Activated CD8-positive, alpha-beta T cell treated with anti-CD3 and anti-CD28 coated beads for 36 hours (primary cell): Measurements from ENCODE around the gene RFNG. TPM values are rescaled to one million over a fixed set of nuclear protein-coding genes. Genes with fewer than 3 reads are reported as not detected.
A peak's percentile ranks its signal among the peaks of the same experiment; 100 is the strongest.

Source experiments
- ATAC-seq: fragments of 200-7000 bp; cut with Tn5 transposase; one replicate; pipeline ENCODE4 v1.10.0; 2021; ENCODE audit warnings: mild to moderate bottlenecking, moderate library complexity
- CTCF ChIA-PET: fragments of 350-600 bp; sonication (Branson Sonifier 250); formaldehyde crosslinking; loops from one replicate; lab custom pipeline; 2021; ENCODE audit warnings: antibody characterized with exemption; lab: Charles Lee
- POLR2A ChIA-PET: fragments of 350-600 bp; sonication (Branson Sonifier 250); formaldehyde crosslinking; loops from one replicate; lab custom pipeline; 2021; ENCODE audit warnings: antibody characterized with exemption; lab: Charles Lee
- DNase-seq: peaks from one replicate; pipeline ENCODE4 v3.0.0-alpha.2; 2020
- H3K27ac Mint-ChIP-seq: one replicate; pipeline ENCODE4 v1.8.0; 2021; ENCODE audit warnings: mild to moderate bottlenecking, mixed read lengths
- H3K27me3 Mint-ChIP-seq: one replicate; pipeline ENCODE4 v1.8.0; 2021; ENCODE audit warnings: mixed read lengths
- H3K36me3 Mint-ChIP-seq: one replicate; pipeline ENCODE4 v1.8.0; 2021; ENCODE audit warnings: low read depth, mixed read lengths
- H3K4me1 Mint-ChIP-seq: one replicate; pipeline ENCODE4 v1.8.0; 2021; ENCODE audit warnings: low read depth, mixed read lengths
- H3K4me3 Mint-ChIP-seq: one replicate; pipeline ENCODE4 v1.8.0; 2021; ENCODE audit warnings: mild to moderate bottlenecking, moderate library complexity, mixed read lengths
- H3K9me3 Mint-ChIP-seq: one replicate; pipeline ENCODE4 v1.8.0; 2021; ENCODE audit warnings: mixed read lengths
- CTCF ChIP-seq: fragments of 200-600 bp; IDR thresholded peaks from one replicate; pipeline ENCODE4 v1.8.0; 2022; ENCODE audit warnings: antibody characterized with exemption, mild to moderate bottlenecking
- intact Hi-C: fragments of 100-400 bp; cut with micrococcal nuclease; formaldehyde crosslinking; loops from one replicate; pipeline ENCODE4 v1.10.0; 2022
- total RNA-seq, 2 experiments: library from RNA; stranded (reverse); gene quantifications; one replicate each; pipeline ENCODE4 v1.2.3, GENCODE V29; 2021

Gene RFNG
- total RNA-seq, 2 experiments from 2014 or later, result 14.2 to 15.3 TPM

- H3K9me3 Mint-ChIP-seq, result no peaks in the 10 kb centered on the region
- H3K27me3 Mint-ChIP-seq, result no peaks in the 10 kb centered on the region
- CTCF ChIA-PET, result interaction anchor here (1.3 to 4.5 kb wide), 3 partner anchors 13 to 75 kb away, joined by 3 to 40 read pairs (median 7); partner anchors contain the start of genes CENPX and LRRC45
- H3K27ac Mint-ChIP-seq, result no peak overlapping the region
- no peak overlapping the region for H3K4me3 Mint-ChIP-seq
- POLR2A ChIA-PET, result interaction anchor here (0.6 to 2.1 kb wide), 5 partner anchors 9 to 167 kb away, joined by 3 to 6 read pairs (median 4); partner anchors contain the start of genes CENPX and LRRC45
- peaks cover 22% of the 10 kb centered on the region for H3K4me1 Mint-ChIP-seq
- peaks cover 6% of the 10 kb centered on the region for H3K36me3 Mint-ChIP-seq
- intact Hi-C loops, result no loop called here
- DNase-seq (no peak), ATAC-seq (no peak)
- TF ChIP-seq CTCF, result no peak
These were observed 17.1 kb downstream of the RFNG start for GRCh38 chr17:82034371-82035011.

DNA sequence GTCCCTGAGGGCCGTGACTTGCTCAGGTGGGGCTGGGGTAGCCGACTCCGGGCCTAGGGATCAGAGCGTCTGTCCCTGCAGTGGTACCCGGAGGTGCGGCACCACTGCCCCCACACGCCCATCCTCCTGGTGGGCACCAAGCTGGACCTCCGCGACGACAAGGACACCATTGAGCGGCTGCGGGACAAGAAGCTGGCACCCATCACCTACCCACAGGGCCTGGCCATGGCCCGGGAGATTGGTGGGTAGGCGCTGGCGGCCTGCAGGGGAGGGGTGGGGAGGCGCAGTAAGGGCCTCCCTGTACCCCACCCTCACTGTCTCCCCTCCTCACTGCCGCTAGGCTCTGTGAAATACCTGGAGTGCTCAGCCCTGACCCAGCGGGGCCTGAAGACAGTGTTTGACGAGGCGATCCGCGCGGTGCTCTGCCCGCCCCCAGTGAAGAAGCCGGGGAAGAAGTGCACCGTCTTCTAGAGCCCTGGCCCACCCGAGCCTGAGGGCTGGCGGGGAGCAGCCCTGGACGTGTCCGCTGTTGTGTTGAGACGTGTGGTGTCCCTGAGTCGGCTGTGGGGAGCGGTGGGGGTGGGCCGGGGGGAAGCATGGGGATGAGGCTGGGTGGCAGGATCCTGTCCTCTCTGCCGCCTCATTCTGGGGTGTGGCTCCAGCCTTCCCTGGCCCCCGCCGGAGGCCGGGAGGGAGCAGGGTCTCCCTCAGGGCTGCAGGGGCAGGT, 18.1 kb downstream of the RFNG start:
- H3K9me3 Mint-ChIP-seq, result no peaks in the 10 kb centered on the region
- no peak for DNase-seq
- no peak for TF ChIP-seq CTCF
- H3K4me3 Mint-ChIP-seq, result no peak overlapping the region
- peaks cover 18% of the 10 kb centered on the region for H3K4me1 Mint-ChIP-seq
- CTCF ChIA-PET, result interaction anchor here (0.8 to 1.1 kb wide), 2 partner anchors 11 to 74 kb away, joined by 3 to 4 read pairs; partner anchors contain the start of genes CENPX and LRRC45
- intact Hi-C loops, result no loop called here
- POLR2A ChIA-PET, result interaction anchor here (1.0 kb wide), 1 partner anchor 88 kb away, joined by 3 read pairs; no protein-coding TSS in a partner anchor
- H3K27ac Mint-ChIP-seq, result no peak overlapping the region
- no peak for ATAC-seq
- H3K27me3 Mint-ChIP-seq, result no peaks in the 10 kb centered on the region
- peaks cover 6% of the 10 kb centered on the region for H3K36me3 Mint-ChIP-seq

DNA sequence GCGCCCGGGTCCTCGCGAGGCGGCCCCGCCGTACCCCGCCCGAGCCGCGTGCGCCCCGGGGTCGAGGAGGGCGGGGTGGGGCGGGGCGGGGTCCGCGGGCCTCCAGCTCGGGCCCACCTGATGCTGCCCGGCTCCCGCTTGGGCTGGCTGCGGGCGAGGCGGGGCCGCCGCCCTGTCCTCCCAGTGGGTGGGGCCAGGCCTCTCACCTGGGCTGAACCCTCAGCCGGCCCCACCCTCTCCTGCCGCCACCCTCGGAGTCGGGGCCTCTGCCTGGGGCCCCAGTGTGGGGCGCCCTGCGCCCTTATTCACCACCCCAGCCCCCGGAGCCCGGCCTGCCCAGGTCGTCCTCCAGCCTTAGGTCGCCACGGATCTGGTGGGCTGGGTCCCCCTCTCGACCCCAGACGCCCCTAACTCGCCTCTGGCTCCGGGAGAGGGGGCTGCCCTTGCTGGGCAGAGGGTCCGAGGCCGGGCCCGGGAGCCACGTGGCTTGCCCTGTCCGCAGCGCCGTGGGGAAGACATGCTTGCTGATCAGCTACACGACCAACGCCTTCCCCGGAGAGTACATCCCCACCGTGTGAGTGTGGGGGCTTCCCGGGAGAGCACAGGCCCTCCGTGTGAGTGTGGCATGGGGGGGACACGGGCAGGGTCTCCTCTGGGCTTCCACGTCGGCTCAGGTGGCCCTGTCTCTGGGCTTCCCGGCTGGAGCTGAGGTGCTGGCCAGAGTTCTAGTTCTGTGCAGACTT, 19.6 kb downstream of the RFNG start:
- ATAC-seq, result peak; percentile 48
- H3K36me3 Mint-ChIP-seq, result peaks cover 6% of the 10 kb centered on the region
- ChIA-PET CTCF (interaction anchor here (1.1 to 3.8 kb wide), 2 partner anchors 9 to 73 kb away, joined by 3 to 18 read pairs; partner anchors contain the start of genes CENPX and LRRC45), POLR2A (no interaction called here)
- intact Hi-C loops, result no loop called here
- H3K4me3 Mint-ChIP-seq, result peak overlapping the region; percentile 47
- H3K27me3 Mint-ChIP-seq, result no peaks in the 10 kb centered on the region
- DNase-seq, result peak; percentile 53
- H3K4me1 Mint-ChIP-seq, result peaks cover 13% of the 10 kb centered on the region
- H3K27ac Mint-ChIP-seq, result no peak overlapping the region
- no peaks in the 10 kb centered on the region for H3K9me3 Mint-ChIP-seq
- no peak for TF ChIP-seq CTCF

DNA sequence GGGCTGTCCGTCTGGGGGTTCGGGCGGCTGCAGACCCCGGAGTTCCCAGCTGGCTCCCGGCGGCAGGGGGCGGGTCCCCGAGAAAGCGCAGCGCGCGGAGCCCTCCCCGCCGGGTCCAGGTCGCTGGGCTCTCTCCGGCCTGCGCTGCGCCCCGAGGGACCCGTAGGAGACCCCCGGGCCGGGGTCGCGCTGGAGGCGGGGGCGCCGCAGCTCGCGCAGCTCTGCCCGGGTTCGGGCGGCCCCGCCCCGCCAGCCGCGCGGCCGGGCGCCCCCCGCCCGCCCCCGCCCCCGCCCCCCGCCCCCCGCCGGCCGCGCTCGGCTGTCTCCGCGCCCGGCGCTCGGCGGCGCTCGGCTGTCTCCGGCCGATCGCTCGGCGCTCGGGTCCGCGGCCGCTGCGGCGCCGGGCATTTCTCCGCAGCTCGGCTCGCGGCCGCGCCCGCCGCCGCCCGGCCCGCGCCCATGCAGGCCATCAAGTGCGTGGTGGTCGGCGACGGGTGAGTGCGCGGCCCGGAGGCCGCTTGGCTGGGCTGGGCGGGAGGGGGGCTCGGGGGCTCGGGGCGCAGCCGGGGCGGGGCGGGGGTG, 20.2 kb downstream of the RFNG start, which contains the start of gene RAC3:
Gene RAC3, plus strand, starts transcription at position 376 of the 582 bp plus-strand sequence. Its CDS starts 84 bp downstream, at position 460.
- Mint-ChIP-seq H3K27me3 (no peaks in the 10 kb centered on the region), H3K9me3 (no peaks in the 10 kb centered on the region), H3K4me1 (peaks cover 11% of the 10 kb centered on the region), H3K36me3 (peaks cover 6% of the 10 kb centered on the region), H3K4me3 (peak within 1 kb of the TSS; percentile 73), H3K27ac (no peak within 1 kb of the TSS)
- intact Hi-C loops, result no loop called here
- no peak for DNase-seq
- no peak for TF ChIP-seq CTCF
- CTCF ChIA-PET, result interaction anchor here (1.3 to 3.8 kb wide), 7 partner anchors 11 to 123 kb away, joined by 4 to 28 read pairs (median 18); partner anchors contain the start of gene DUS1L
- peak; percentile 49 for ATAC-seq
- POLR2A ChIA-PET, result interaction anchor here (1.3 kb wide), 1 partner anchor 114 kb away, joined by 3 read pairs; no protein-coding TSS in a partner anchor
